NCI-H524 treated with DMSO at 0.1 percent for 48 hours (cell line): ENCODE results near the gene NINL.
"Not testable (repeated sequence)": the region's sequence is repeated elsewhere in the genome, so short reads cannot be mapped to it uniquely, and the experiment has no call there.

Experiments used
- DNase-seq: peaks from one replicate; lab custom pipeline; 2025; lab: John Stamatoyannopoulos, UW

NINL gene

DNA sequence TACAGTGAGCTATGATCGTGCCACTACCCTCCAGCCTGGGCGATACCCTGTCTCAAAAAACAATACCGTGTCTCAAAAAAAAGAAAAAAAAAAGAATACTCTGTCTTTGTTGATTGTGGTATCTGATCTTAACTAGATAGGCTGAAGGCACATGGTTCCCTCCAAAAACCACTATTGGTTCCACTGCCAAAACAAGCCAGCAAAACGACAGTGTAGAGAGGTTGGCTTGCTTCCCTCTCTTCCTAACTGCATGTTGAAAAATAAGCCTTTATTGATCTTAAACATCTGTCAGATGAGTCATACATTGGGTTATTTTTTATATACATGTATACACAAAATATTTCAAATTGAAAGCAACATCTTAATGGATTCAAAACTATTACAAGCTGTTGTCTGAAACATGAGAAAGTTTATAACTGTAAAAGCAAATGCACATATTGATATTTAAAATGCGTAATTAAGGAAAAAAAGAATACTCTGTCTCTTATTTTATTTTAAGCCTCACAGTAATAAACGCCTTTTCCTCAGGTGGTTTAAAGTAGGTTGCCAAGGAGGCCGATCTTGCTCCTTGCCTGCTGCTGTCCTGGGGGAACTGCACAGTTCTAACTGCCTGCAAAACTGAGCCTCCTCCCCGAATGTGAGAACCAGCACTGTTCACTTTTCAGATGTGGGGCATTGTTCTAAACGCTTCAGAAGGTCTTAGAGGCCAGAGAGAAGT is 7.0 kb upstream of the NINL start:
- DNase-seq, result no peak

DNA sequence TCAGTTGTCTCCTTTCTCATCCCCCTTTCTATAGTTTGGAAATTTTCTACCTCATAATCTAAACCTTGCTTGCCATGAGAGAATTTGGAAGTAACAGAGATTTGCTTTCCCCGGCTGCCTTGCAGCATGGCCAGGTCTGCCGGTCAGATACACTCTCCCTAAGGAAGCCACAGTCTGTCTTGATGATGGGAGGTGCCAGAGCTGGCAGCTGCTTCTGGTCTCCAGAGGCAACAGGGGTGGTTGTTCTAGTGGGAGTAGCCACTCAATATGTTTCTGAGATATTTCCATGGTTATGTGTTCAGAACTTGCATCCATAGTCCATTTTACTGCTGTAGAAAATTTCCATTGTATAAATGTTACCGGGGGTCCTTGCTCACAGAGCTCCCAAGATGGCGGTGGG is 5.4 kb upstream of the NINL start:
- not testable (repeated sequence) for DNase-seq

DNA sequence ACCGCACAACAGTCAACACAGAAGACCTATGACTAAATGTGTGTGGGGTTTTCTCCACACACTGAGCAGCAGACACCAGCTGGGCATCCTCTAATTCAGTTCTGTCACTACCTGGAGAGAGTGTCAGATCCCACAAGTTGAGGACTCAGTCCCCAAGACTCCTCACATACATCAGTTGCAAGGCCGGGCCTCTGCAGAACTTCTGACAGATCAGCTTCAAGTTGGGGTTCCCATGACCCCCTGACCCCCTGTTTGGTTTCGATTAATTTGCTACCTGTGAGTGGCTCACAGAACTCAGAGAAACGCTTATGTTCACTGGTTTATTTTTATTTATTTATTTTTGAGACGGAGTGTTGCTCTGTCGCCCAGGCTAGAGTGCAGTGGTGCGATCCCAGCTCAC is 3.2 kb upstream of the NINL start:
- DNase-seq, result no peak

DNA sequence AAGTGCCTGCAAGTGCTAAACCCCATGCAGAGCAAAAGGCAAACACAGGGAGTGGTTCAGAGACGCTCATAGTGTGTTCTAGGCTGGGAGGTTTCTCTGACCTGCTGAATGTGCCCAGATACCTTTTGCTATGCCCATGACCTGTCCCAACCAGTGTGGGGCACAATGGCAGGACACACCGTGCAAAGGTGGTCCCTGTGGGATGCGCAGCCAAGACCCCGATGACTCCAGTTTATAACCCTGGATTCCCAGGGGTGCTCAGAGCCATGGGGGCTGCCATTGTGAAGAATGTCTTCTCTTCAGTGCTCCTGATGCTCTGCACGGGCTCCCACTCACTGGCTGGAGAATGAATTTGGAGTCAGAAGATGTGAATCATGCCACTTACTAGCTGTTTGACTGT is 2.2 kb upstream of the NINL start:
- no peak for DNase-seq

DNA sequence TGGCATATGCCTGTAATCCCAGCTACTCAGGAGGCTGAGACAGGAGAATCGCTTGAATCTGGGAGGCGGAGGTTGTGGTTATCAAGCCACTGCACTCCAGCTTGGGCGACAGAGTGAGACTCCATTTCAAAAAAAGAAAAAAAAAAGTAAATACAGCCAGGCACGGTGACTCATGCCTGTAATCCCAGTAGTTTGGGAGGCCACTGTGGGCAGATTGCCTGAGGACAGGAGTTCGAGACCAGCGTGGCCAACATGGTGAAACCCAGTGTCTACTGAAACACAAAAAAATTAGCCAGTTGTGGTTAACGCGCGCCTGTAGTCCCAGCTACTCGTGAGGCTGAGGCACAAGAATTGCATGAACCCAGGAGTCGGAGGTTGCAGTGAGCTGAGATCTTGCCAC is 1.5 kb upstream of the NINL start:
- no peak for DNase-seq

DNA sequence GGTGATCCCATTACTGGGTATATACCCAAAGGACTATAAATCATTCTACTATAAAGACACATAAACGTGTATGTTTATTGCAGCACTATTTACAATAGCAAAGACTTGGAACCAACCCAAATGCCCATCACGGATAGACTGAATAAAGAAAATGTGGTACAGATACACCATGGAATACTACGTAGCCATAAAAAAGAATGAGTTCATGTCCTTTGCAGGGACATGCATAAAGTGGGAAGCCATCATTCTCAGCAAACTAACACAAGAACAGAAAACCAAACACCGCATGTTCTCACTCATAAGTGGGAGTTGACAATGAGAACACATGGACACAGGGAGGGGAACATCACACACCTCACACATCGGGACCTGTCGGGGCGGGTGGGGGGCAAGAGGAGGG is 1.7 kb downstream of the NINL start:
- DNase-seq, result not testable (repeated sequence)

DNA sequence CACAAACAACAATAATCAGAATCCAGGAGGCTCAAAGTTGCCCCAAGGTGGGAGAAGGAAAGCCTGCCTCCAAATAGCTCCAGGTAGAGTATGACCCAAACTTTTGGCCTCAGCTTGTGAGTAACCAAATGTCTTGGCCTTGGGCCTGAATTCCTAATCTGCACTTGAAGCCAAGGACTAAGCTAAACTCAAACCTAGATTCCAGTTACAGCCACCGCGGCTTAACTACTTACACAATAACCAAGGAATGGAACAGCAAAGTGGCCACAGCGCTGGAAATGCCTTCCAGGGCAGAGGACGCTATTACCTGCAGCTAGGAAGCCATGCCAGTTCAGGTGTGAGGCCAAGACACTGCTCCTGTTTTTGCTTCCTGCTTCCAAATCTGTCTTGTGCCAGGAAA is 4.6 kb downstream of the NINL start:
- no peak for DNase-seq

DNA sequence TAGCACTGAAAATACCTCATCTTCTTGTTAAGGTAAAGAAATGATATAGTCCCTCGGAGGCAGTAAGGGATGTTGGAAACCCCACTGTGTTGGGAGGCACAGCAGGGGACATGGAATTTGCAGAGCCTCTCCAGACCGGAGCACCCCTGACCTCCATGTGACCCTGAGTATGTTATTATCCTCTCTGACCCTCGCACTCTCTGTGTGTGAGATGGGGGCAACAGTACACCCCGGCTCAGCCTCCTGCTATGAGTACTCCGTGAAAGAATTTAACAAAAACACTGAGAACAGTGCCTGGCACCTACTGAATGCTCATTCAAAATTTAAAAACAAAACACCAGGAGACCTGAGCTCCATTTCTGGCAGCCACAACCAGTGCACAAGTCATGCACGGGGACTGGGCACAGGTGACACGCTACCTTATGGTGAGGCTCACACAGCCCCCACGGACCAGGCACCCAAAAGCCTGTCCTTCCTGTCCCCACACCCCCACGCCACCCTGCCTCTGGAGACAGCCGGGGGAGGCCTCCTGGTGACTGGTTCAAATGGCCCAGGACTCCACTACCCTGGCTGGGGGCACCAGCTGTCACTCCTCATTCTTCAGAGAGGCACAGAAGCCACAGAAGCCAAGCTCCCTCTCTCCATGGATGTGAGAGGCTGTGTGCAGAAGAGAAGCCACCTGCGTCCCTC is 6.1 kb downstream of the NINL start:
- DNase-seq, result peak; percentile 71

DNA sequence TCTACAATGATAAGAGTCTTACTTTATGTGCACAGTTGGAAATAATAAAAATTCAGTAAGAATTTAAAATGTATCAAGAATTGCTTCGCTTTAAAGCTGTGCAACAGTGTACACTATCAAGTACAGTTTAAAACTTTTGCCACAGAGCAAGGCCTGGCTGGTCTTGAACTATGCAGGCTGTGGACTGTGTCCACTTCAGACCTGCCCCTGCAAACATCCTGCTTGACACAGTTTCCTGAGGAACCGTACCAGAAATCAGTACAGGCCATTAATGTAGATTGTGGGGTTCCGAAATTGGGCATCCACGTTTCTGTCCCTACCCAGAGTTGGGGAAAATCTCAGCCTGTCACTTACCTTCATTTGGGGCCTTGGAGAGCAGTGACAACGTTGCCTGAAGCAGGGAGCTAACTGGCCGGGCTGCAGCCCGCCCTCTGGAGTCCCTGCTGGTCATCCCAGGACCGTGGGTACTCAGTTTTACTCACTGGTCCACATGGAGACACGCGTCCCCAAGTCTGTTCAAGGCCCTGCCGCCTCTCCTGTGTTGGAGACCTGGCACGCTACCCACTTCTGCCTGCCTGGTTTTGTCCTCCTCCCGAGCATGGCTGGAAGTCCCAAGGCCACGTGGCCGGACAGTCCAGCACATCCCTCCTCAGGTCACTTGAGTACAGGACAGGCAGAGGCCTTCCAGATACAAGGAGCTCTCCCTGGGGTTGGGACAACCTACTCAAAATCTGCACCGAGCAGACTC is 8.4 kb downstream of the NINL start:
- no peak for DNase-seq

DNA sequence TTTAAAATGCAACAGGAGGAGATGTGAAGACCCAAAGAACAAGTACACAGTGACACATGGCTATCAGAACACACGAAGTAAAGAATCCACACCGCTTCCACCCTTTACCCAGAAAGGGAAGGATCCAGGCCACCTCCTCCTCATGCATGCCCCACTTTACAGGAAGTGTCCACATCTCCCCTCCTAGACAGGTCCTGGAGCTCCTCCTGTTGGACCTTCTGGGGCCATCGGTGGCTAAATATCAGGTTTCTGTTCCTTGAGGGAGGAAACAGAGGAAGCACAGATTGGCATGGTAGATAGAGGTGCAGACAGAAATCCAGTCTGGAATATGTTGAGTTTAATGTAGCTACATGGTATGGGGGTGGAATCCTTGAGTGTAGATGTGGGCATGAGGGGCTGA is 10.9 kb downstream of the NINL start:
- DNase-seq, result no peak

DNA sequence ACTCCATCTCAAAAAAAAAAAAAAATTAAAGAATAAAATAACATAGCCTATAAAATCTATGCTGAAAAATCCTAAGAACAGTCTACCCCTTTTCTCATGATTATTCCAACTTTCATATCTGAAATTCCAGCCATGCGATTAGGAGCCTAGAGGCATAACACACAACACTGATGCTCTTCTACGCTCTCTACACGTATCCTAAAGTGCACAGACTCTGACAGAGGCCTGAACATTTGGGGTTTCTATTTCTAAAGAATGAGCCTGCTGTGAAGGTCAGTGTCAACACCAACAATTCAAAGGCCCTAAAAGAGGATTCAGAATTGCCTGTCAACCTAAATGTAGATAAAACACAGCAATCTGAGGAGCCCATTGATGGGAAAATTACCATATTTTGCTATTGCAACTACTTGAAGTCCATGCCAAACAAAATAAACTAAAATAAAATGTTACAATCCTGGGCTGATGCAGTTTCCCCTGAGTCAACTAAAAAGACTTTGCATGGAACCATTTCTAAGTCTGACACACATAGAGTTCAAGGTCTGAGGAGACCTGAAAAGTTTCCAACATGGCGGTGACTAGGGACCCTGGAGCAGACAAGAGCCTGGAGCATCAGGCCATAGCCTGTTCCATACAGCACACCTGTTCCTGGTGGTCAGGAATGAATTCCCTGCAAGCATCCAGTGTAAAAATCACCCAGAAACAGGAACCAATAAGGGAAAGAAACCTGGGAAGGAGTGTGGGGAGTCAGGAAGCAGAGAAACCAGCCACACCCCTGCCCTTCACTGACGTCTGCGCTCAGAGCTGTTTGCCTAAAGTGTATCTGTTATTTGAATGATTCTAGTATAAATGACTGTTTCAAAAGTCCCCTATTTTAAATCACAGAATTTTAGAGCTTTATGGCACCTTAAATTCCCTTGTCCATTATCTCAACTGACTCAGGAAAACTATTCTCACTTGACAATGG is 11.8 kb downstream of the NINL start:
- no peak for DNase-seq

DNA sequence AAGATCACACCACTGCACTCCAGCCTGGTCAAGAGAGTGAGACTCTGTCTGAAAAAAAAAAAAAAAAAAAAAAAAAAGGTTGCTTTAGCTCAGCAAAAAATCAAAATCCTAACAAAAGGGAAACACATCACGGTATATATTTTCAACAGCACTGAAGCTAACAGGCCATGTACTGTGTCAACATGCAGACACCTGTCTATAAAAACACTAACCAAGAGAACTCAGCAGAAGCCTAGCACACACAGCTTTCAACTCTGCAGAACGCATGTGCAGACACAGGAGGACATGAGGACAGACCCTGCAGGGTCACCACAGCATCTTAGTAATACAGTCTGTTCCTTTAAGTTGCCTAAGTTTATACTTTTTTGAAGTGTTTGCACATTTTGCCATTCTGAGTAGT is 13.5 kb downstream of the NINL start:
- DNase-seq, result no peak

DNA sequence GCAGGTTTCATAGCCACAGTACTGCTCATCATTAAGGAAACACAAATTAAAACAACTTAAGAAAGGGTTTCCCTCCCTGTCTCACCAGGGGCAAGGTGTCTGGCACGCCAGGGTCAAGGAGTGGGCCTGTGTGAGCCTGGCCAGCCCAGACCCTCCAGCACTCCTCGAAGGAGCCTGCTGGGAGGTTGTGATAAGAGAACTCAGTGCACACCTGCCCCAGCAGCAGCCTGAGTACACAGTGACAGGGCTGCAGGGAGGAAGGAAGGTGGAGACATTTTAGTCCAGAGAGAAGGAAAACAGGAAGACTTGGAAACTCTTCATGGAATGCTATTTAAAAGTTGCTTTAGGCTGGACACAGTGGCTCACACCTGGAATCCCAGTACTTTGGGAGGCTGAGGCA is 14.1 kb downstream of the NINL start:
- DNase-seq, result no peak

DNA sequence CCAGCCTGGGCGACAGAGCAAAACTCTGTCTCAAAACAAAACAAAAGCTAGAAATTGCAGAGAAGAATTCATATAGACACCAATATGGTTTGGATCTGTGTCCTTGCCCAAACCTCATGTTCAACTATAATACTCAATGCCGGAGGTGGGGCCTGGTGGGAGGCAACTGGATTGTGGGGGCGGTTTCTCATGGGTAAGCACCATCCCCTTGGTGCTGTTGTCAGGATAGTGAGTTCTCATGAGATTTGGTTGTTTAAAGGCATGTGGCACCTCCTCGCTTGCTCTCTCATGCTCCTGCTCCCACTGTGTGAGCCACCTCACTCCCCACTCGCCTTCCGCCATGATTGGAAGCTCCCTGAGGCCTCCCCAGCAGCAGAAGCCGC is 15.2 kb downstream of the NINL start:
- DNase-seq, result no peak

DNA sequence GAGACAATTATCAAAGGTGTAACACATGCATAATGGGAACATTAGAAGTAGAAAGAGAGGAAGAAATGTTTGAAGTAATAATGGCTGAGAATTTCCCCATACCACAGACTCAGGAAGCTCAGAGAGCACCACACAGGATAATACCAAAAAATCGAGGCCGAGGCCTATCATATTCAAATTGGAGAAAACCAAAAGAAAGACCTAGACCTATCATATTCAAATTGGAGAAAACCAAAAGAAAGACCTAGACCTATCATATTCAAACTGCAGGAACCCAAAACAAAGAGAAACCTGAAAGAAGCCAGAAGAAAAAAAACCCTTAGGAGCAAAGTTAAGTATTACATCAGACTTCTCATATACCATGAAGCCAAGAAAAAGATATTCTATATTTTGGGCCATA is 18.0 kb downstream of the NINL start:
- no peak for DNase-seq

DNA sequence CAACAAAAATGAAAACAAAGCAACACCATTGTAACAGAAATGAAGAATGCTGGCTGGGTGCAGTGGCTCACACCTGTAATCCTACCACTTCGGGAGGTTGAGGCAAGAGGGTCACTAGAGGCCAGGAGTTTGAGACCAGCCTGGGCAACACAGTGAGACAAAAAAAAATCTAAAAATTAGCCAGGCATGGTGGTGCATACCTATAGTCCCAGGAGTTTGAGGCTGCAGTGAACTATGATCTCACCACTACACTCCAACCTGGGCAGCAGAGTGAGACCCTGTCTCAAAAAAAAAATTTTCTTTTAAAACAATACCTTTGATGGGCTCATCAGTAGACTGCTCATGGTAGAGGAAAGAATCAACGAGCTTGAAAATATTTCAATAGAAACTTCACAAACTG is 18.5 kb downstream of the NINL start:
- DNase-seq, result no peak

DNA sequence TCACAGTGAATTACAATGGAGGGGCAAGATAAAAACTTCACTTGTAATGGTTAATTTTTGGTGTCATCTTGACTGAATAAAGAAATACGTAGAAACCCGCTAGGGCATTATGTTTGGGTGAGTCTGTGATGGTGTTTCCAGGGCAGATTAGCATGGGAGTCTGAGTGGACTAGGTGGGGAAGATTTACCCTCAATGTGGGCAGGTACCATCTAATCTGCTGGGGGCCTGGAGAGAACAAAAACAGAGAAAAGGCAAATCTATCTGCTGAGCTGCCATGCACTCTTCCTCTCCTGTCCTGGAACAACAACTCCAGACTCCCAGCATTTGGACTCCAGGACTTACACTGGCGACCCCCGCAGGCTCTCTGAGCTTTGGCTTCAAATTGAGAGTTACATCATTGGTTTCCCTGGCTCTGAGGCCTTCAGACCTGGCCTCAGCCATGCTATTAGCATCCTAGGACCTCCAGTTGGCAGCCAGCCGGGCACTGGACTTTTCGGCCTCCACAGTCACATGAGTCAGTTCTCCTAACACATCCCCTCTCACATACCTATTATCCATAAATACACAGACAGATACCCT is 19.7 kb downstream of the NINL start:
- no peak for DNase-seq

DNA sequence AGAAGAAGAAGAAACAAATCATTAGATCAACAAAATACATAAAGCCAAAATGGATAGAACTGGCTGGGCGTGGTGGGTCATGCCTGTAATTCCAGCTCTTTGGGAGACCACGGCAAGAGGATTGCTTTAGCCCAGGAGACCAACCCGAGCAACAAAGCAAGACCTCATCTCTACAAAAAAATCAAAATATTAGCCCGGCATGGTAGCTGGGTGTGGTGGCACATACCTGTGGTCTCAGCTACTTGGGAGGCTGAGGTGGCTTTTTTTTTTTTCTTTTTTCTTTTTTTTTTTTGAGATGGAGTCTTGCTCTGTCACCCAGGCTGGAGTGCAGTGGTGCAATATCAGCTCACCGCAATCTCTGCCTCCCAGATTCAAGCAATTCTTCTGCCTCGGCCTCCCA is 21.5 kb downstream of the NINL start:
- DNase-seq, result no peak

DNA sequence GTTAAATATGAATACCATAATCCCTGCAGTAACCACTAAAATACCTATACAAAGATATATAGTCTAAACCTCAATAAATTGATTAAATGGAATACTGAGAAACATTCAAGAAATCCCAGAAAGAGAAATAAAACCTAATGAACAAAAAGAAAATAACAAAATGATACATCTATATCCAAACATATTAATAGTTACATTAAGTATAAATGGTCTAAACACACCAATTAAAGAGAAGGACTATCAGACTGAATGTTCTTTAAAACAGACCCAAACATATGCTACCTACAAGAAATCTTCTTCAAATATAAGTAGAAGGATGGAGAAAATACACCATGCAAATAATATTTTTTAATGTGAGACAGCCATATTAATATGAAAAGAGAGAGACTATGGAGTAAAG is 22.0 kb downstream of the NINL start:
- DNase-seq, result no peak

DNA sequence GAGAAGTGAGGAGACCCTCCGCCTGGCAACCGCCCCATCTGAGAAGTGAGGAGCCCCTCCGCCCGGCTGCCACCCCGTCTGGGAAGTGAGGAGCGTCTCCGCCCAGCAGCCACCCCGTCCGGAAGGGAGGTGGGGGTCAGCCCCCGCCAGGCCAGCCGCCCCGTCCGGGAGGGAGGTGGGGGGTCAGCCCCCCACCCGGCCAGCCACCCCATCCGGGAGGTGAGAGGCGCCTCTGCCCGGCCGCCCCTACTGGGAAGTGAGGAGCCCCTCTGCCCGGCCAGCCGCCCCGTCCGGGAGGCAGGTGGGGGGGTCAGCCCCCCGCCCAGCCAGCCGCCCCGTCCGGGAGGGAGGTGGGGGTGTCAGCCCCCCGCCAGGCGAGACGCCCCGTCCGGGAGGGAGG is 23.6 kb downstream of the NINL start:
- DNase-seq, result not testable (repeated sequence)

DNA sequence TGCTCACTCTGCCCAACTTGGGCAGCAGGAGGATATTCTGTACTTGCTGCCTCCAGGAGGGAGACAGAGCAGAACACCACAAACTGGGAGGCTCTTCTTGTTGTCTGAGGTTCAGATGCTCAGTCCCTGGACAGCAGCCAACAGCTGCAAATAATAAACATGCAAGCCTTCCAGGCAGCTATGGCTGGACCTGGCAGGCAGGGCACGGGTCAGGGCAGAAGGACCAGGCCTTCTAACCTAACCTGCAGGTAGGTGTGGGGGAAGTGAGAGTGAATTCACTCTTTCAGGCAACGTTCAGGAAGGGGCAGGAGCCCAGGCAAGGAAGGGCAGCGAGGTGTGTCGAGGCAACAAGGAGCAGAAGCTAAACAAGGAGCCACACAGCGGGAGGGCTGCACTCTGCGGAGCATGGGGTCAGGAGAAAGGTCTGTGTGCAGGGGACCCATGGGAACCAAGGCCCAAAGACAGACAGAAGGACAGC is 31.5 kb downstream of the NINL start:
- DNase-seq, result no peak

DNA sequence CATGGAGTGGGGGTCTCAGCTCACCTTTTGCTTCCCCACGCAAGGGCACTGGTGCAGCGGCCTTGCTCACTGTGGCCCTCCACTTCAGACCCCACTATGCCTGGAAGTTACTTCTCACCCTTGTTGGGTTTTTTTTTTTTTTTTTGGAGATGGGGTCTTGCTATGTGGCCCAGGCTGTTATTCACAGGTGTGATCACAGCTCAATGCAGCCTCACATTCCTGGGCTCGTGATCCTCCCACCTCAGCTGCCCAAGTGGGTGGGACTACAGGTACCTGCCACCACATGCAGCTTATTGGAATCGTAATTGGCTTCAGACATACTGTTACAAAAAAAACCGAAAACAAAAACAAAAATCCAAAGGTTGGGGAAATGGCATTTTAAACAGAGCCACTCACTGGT is 32.4 kb downstream of the NINL start:
- DNase-seq, result no peak
